CD4-positive, CD25-positive, alpha-beta regulatory T cell (primary cell): Measurements from ENCODE around the gene CARD19. TPM values are rescaled to one million over a fixed set of nuclear protein-coding genes. Genes with fewer than 3 reads are reported as not detected.

Source experiments
- ATAC-seq, 2 donors: fragments of 150-1000 bp; cut with Tn5 transposase; one replicate each; pipeline ENCODE4 v1.10.0; 2021; ENCODE audit warnings: low read depth in 2 of 2, moderate number of reproducible peaks in 2 of 2, moderate library complexity in 1 of 2
- DNase-seq, 3 donors: peaks; one replicate each; pipeline versions ENCODE4 v3.0.0 to v3.0.0-alpha.2; 2012 to 2022; ENCODE audit warnings: mixed read lengths in 1 of 3
- H3K27ac ChIP-seq: one replicate; pipeline ENCODE4 v1.7.0; 2013; ENCODE audit warnings: mild to moderate bottlenecking, low read length; ENCODE audit not compliant: insufficient read depth, poor library complexity, severe bottlenecking
- H3K27me3 ChIP-seq: one replicate; pipeline ENCODE4 v1.7.0; 2013; ENCODE audit warnings: low read length; ENCODE audit not compliant: control insufficient read depth, insufficient read depth
- H3K36me3 ChIP-seq: one replicate; pipeline ENCODE4 v1.7.0; 2013; ENCODE audit warnings: mild to moderate bottlenecking, low read length, moderate library complexity; ENCODE audit not compliant: control insufficient read depth, insufficient read depth
- H3K4me1 ChIP-seq: 2 replicates; pipeline ENCODE4 v1.7.0; 2013; ENCODE audit warnings: mild to moderate bottlenecking, low read length; ENCODE audit not compliant: insufficient read depth, control insufficient read depth, poor library complexity, severe bottlenecking
- H3K4me3 ChIP-seq: one replicate; pipeline ENCODE4 v1.7.0; 2013; ENCODE audit warnings: low read depth, mild to moderate bottlenecking, low read length, moderate library complexity
- H3K9me3 ChIP-seq, 2 experiments: 1 replicate in 1 of 2; 2 replicates in 1 of 2; pipeline ENCODE4 v1.7.0; 2013; ENCODE audit warnings: low read length in 2 of 2, mild to moderate bottlenecking in 1 of 2, moderate library complexity in 1 of 2; ENCODE audit not compliant: control insufficient read depth in 2 of 2
- H3K27ac Mint-ChIP-seq, 3 donors: one replicate each; pipeline ENCODE4 v1.8.0; 2020 to 2022; ENCODE audit warnings: mild to moderate bottlenecking in 3 of 3, mixed read lengths in 3 of 3, moderate library complexity in 2 of 3
- H3K27me3 Mint-ChIP-seq: one replicate; pipeline ENCODE4 v1.8.0; 2022; ENCODE audit warnings: mild to moderate bottlenecking, mixed read lengths
- H3K36me3 Mint-ChIP-seq: one replicate; pipeline ENCODE4 v1.8.0; 2020; ENCODE audit warnings: mixed read lengths
- H3K4me1 Mint-ChIP-seq, 4 donors: one replicate each; pipeline ENCODE4 v1.8.0; 2020 to 2022; ENCODE audit warnings: mixed read lengths in 4 of 4, mild to moderate bottlenecking in 1 of 4
- H3K4me3 Mint-ChIP-seq, 4 donors: one replicate each; pipeline ENCODE4 v1.8.0; 2020 to 2022; ENCODE audit warnings: mild to moderate bottlenecking in 4 of 4, mixed read lengths in 4 of 4, moderate library complexity in 3 of 4
- H3K9me3 Mint-ChIP-seq, 7 donors: one replicate each; pipeline ENCODE4 v1.8.0; 2020 to 2022; ENCODE audit warnings: mixed read lengths in 7 of 7, mild to moderate bottlenecking in 3 of 7, moderate library complexity in 2 of 7
- polyA plus RNA-seq, 4 donors: library from polyadenylated mRNA; unstranded; fragments of 300-500 nt; fragmentation: Illumina TruSeq; gene quantifications; one replicate each; pipeline ENCODE4 v1.2.3, GENCODE V29; 2021
- total RNA-seq: library from RNA; stranded (reverse); gene quantifications from one replicate; pipeline ENCODE4 v1.2.3, GENCODE V29; 2022

Gene CARD19
- total and polyA plus RNA-seq, 5 donors from 2014 or later: 60.0 to 89.1 (median 72.6) TPM

DNA sequence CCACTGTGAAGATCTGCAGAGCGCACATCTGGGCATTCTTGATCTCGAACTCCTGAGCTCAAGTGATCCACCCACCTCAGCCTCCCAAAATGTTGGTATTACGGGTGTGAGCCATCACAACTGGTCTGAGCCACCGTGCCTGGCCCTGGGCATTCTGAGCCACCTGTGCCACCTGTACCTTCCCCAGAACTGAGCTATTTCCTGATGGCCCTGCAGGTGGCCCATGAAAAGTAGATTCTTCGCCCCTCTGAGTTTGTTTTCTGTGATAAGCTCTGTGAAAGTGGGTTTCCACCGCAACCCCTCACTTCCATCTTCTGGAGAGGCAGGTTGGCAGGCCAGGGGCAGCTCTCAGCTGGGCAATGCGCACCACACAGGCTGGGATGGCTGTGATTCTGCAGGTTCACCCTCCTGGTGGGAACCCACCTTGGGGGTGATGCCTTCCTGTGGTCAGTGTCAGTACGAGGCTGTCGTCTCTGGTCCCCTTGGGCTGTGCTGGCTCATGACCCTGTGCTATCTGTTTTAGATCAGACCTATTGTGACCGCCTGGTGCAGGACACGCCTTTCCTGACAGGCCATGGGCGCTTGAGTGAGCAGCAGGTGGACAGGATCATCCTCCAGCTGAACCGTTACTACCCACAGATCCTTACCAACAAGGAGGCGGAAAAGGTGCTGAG, 11.3 kb downstream of the CARD19 start:
- no peak overlapping the region for H3K27ac ChIP-seq
- Mint-ChIP-seq H3K36me3 (peaks cover 35% of the 10 kb centered on the region), H3K4me1 (peaks cover 39 to 69% (median 52%) of the 10 kb centered on the region in 4 donors), H3K4me3 (peak overlapping the region in 1 of 4 donors; percentile 38), H3K27me3 (no peaks in the 10 kb centered on the region), H3K27ac (peak overlapping the region in 2 of 3 donors; percentile 69 to 81), H3K9me3 (peaks cover 0 to 13% (median 7%) of the 10 kb centered on the region in 7 donors)
- peaks cover 36% of the 10 kb centered on the region for H3K36me3 ChIP-seq
- ATAC-seq (no peak), DNase-seq (no peak)
- H3K4me3 ChIP-seq: no peak overlapping the region
- no peaks in the 10 kb centered on the region for H3K27me3 ChIP-seq
- H3K4me1 ChIP-seq: peaks cover 42% of the 10 kb centered on the region
- peaks cover 8 to 10% of the 10 kb centered on the region in 2 experiments for H3K9me3 ChIP-seq

- Histone ChIP-seq H3K36me3 (peaks cover 37% of the 10 kb centered on the region), H3K27me3 (no peaks in the 10 kb centered on the region), H3K4me1 (peaks cover 42% of the 10 kb centered on the region), H3K27ac (peak overlapping the region; percentile 53), H3K4me3 (no peak overlapping the region), H3K9me3 (peaks cover 8 to 10% of the 10 kb centered on the region in 2 experiments)
- no peaks in the 10 kb centered on the region for H3K27me3 Mint-ChIP-seq
- H3K4me3 Mint-ChIP-seq: peak overlapping the region in 2 of 4 donors; percentile 19 to 38
- DNase-seq (no peak), ATAC-seq (no peak)
- H3K9me3 Mint-ChIP-seq: peaks cover 0 to 13% (median 7%) of the 10 kb centered on the region in 7 donors
- H3K4me1 Mint-ChIP-seq: peaks cover 34 to 64% (median 47%) of the 10 kb centered on the region in 4 donors
- H3K36me3 Mint-ChIP-seq: peaks cover 35% of the 10 kb centered on the region
- peak overlapping the region; percentile 69 to 91 (median 81) for H3K27ac Mint-ChIP-seq
These were observed 11.8 kb downstream of the CARD19 start for GRCh38 chr9:93107825-93108161.

GRCh38 chr9:93108291-93109041, 12.4 kb downstream of the CARD19 start:
- Mint-ChIP-seq H3K36me3 (peaks cover 34% of the 10 kb centered on the region), H3K4me1 (peaks cover 29 to 57% (median 41%) of the 10 kb centered on the region in 4 donors), H3K9me3 (peaks cover 0 to 12% (median 7%) of the 10 kb centered on the region in 7 donors), H3K4me3 (peak overlapping the region in 2 of 4 donors; percentile 79 to 80), H3K27me3 (no peaks in the 10 kb centered on the region), H3K27ac (peak overlapping the region; percentile 83 to 91 (median 91))
- H3K36me3 ChIP-seq: peaks cover 43% of the 10 kb centered on the region
- DNase-seq: peak in 1 of 3 donors; percentile 80
- no peak overlapping the region for H3K4me3 ChIP-seq
- peaks cover 8 to 9% of the 10 kb centered on the region in 2 experiments for H3K9me3 ChIP-seq
- peaks cover 39% of the 10 kb centered on the region for H3K4me1 ChIP-seq
- H3K27ac ChIP-seq: peak overlapping the region; percentile 53
- H3K27me3 ChIP-seq: no peaks in the 10 kb centered on the region
- ATAC-seq: peak; percentile 77 to 82

DNA sequence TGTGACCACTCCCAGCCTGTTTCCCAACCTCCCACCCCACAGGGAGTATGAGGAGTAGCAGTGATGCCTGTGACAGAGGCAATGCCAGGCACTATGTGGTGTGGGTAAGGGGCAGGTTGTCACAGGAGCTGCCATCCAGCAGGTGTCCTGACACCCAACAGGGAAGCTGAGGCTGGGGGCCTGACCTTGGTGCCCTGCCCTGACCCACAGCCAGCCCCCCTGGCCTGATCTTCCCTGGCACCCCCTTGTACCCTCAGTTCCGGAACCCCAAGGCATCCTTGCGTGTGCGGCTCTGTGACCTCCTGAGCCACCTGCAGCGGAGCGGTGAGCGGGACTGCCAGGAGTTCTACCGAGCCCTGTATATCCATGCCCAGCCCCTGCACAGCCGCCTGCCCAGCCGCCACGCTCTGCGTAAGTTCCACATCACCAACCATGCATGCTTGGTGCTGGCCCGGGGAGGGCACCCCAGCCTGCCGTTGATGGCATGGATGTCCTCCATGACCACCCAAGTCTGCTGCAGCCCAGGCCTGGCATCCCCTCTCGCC, 14.4 kb downstream of the CARD19 start:
- Mint-ChIP-seq H3K9me3 (peaks cover 0 to 6% (median 0%) of the 10 kb centered on the region in 7 donors), H3K27ac (no peak overlapping the region), H3K27me3 (no peaks in the 10 kb centered on the region), H3K4me3 (no peak overlapping the region), H3K4me1 (peaks cover 16 to 46% (median 31%) of the 10 kb centered on the region in 4 donors), H3K36me3 (peaks cover 22% of the 10 kb centered on the region)
- Histone ChIP-seq H3K27ac (no peak overlapping the region), H3K36me3 (peaks cover 37% of the 10 kb centered on the region), H3K9me3 (no peaks in the 10 kb centered on the region), H3K27me3 (no peaks in the 10 kb centered on the region), H3K4me1 (peaks cover 42% of the 10 kb centered on the region), H3K4me3 (no peak overlapping the region)
- no peak for ATAC-seq
- DNase-seq: no peak

DNA sequence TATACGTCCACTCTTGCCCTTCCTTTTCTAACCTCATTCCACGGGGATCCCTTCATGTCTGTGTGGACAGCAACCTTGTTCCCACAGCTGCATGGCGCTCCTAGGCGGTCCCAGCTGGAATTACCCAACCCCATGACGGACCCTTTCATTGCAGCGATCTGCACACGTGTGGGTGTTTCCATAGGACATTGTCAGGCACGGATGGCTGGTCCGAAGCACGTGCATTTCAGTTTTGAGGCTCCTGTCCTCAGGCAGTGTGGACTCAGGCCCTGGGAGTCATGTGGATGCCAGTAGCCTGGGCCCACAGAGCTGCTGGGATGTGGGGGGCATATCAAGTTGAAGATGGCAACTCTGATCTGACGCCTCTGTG, 15.0 kb downstream of the CARD19 start:
- DNase-seq (no peak), ATAC-seq (no peak)
- no peaks in the 10 kb centered on the region for H3K27me3 ChIP-seq
- peaks cover 36% of the 10 kb centered on the region for H3K4me1 ChIP-seq
- Mint-ChIP-seq H3K4me3 (no peak overlapping the region), H3K9me3 (peaks cover 0 to 2% (median 0%) of the 10 kb centered on the region in 7 donors), H3K27me3 (no peaks in the 10 kb centered on the region), H3K36me3 (peaks cover 18% of the 10 kb centered on the region), H3K4me1 (peaks cover 12 to 40% (median 25%) of the 10 kb centered on the region in 4 donors), H3K27ac (no peak overlapping the region)
- no peak overlapping the region for H3K27ac ChIP-seq
- H3K9me3 ChIP-seq: no peaks in the 10 kb centered on the region
- H3K4me3 ChIP-seq: no peak overlapping the region
- peaks cover 37% of the 10 kb centered on the region for H3K36me3 ChIP-seq

DNA sequence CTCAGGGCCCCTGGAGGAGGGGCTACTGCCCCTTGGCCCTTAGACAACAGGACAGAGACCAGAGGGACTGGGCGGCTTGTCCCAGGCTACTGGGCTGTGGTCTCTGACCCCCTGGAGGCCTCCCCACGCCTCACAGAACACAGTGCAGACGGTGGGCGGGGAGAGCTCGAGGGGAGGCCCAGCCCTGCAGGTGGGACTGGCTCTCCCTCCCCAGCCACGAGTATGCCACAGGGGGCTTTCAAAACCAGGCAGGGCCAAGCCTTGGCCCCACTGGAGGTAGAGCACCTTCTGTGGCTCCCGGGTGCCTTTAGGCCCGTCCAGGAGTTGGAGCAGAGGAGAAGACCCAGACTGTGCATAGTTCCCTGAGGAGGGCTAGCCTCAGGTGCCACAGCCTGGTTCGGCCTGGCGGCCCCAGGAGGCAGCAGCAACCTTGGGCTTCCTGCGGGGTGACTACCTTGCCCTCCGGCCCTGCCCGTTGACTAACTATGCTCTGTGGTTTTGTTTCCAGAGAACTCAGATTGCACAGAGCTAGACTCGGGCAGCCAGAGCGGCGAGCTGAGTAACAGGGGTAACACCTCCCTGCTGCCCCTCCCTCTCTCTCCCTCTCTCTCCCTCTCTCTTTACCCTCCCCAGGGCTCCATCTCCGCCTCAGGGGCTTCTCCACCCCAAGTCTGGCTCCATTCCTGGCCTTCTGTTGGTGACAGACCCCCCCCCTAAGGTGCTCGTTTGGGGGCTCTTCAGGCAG, 15.5 kb downstream of the CARD19 start:
- Histone ChIP-seq H3K4me1 (peaks cover 31% of the 10 kb centered on the region), H3K36me3 (peaks cover 37% of the 10 kb centered on the region), H3K4me3 (no peak overlapping the region), H3K27ac (no peak overlapping the region), H3K27me3 (no peaks in the 10 kb centered on the region), H3K9me3 (no peaks in the 10 kb centered on the region)
- peaks cover 0 to under 1% (median 0%) of the 10 kb centered on the region in 7 donors for H3K9me3 Mint-ChIP-seq
- H3K4me1 Mint-ChIP-seq: peaks cover 9 to 36% (median 22%) of the 10 kb centered on the region in 4 donors
- ATAC-seq (no peak), DNase-seq (no peak)
- peaks cover 18% of the 10 kb centered on the region for H3K36me3 Mint-ChIP-seq
- no peak overlapping the region for H3K4me3 Mint-ChIP-seq
- H3K27me3 Mint-ChIP-seq: no peaks in the 10 kb centered on the region
- no peak overlapping the region for H3K27ac Mint-ChIP-seq

- Histone ChIP-seq H3K4me1 (peaks cover 23% of the 10 kb centered on the region), H3K27ac (no peak overlapping the region)
- H3K4me3 Mint-ChIP-seq: no peak overlapping the region
These were observed 16.3 kb downstream of the CARD19 start for GRCh38 chr9:93112116-93112863.

More at GRCh38 chr9:93112116-93112863, 16.3 kb downstream of the CARD19 start:
- no peak overlapping the region for H3K27ac Mint-ChIP-seq
- ATAC-seq: no peak
- H3K27me3 Mint-ChIP-seq: no peaks in the 10 kb centered on the region
- H3K4me1 Mint-ChIP-seq: peaks cover 6 to 28% (median 17%) of the 10 kb centered on the region in 4 donors
- Histone ChIP-seq H3K36me3 (peaks cover 37% of the 10 kb centered on the region), H3K27me3 (no peaks in the 10 kb centered on the region), H3K9me3 (no peaks in the 10 kb centered on the region), H3K4me3 (no peak overlapping the region)
- H3K36me3 Mint-ChIP-seq: peaks cover 18% of the 10 kb centered on the region
- DNase-seq: no peak
- H3K9me3 Mint-ChIP-seq: no peaks in the 10 kb centered on the region
